SK-N-SH treated with all-trans-retinoic acid at 6 μM for 48 hours (cell line): ENCODE results near the gene TRIM44.

Experiments
- ATAC-seq: fragments of 200-7000 bp; cut with Tn5 transposase; 3 replicates; pipeline ENCODE4 v1.9.1; 2020; ENCODE audit warnings: mild to moderate bottlenecking, moderate library complexity
- ARNTL ChIP-seq: fragments of 450-650 bp; formaldehyde crosslinking; IDR thresholded peaks from 2 replicates; pipeline ENCODE4 v1.5.0; 2020; ENCODE audit warnings: low read depth, mild to moderate bottlenecking, moderate library complexity, borderline replicate concordance
- BACH2 ChIP-seq: fragments of 250-450 bp; sonication (Bioruptor Pico); IDR thresholded peaks from 2 replicates; pipeline ENCODE4 v1.9.0; 2021; ENCODE audit warnings: mild to moderate bottlenecking, borderline replicate concordance
- CREB5 ChIP-seq: fragments of 250-450 bp; sonication (Bioruptor Pico); IDR thresholded peaks from 2 replicates; pipeline ENCODE4 v1.5.1; 2020; ENCODE audit warnings: low read depth, mild to moderate bottlenecking, moderate library complexity
- CSDC2 ChIP-seq: fragments of 250-450 bp; sonication (Bioruptor Pico); IDR thresholded peaks from 2 replicates; pipeline ENCODE4 v1.5.0; 2020; ENCODE audit warnings: mild to moderate bottlenecking, moderate library complexity
- CSRNP3 ChIP-seq: fragments of 250-450 bp; sonication (Bioruptor Pico); IDR thresholded peaks from 2 replicates; pipeline ENCODE4 v1.5.1; 2021; ENCODE audit warnings: mild to moderate bottlenecking, moderate library complexity
- ESRRG ChIP-seq: fragments of 250-450 bp; sonication (Bioruptor Pico); IDR thresholded peaks from 2 replicates; pipeline ENCODE4 v1.6.1; 2021; ENCODE audit warnings: mild to moderate bottlenecking
- GLIS3 ChIP-seq: fragments of 250-450 bp; sonication (Bioruptor Pico); IDR thresholded peaks from 2 replicates; pipeline ENCODE4 v1.5.0; 2020; ENCODE audit warnings: mild to moderate bottlenecking, moderate library complexity
- ISL1 ChIP-seq: fragments of 250-450 bp; sonication (Bioruptor Pico); IDR thresholded peaks from 2 replicates; pipeline ENCODE4 v2.1.2; 2022; ENCODE audit warnings: mild to moderate bottlenecking, moderate library complexity
- OSR1 ChIP-seq: fragments of 250-450 bp; sonication (Bioruptor Pico); IDR thresholded peaks from 2 replicates; pipeline ENCODE4 v1.8.0; 2022; ENCODE audit warnings: moderate library complexity, mild to moderate bottlenecking, inconsistent platforms
- PATZ1 ChIP-seq: fragments of 250-450 bp; sonication (Bioruptor Pico); IDR thresholded peaks from 2 replicates; pipeline ENCODE4 v1.8.0; 2020; ENCODE audit warnings: mild to moderate bottlenecking, moderate library complexity, borderline replicate concordance
- RARB ChIP-seq: fragments of 250-450 bp; sonication (Bioruptor Pico); IDR thresholded peaks from 2 replicates; pipeline ENCODE4 v1.8.0; 2021; ENCODE audit warnings: mild to moderate bottlenecking, moderate library complexity
- TCF4 ChIP-seq: fragments of 250-450 bp; sonication (Bioruptor Pico); IDR thresholded peaks from 2 replicates; pipeline ENCODE4 v1.8.0; 2021; ENCODE audit warnings: mild to moderate bottlenecking, moderate library complexity, borderline replicate concordance
- TOX ChIP-seq: fragments of 250-450 bp; sonication (Bioruptor Pico); IDR thresholded peaks from 2 replicates; pipeline ENCODE4 v1.8.0; 2021; ENCODE audit warnings: mild to moderate bottlenecking, moderate library complexity, borderline replicate concordance
- ZC3H10 ChIP-seq: fragments of 250-450 bp; sonication (Bioruptor Pico); IDR thresholded peaks from 2 replicates; pipeline ENCODE4 v1.5.1; 2021; ENCODE audit warnings: mild to moderate bottlenecking, moderate library complexity
- ZFP3 ChIP-seq: fragments of 250-450 bp; sonication (Bioruptor Pico); IDR thresholded peaks from 2 replicates; pipeline ENCODE4 v1.5.0; 2020; ENCODE audit warnings: mild to moderate bottlenecking, moderate library complexity
- ZFP30 ChIP-seq: fragments of 450-650 bp; formaldehyde crosslinking; IDR thresholded peaks from 2 replicates; pipeline ENCODE4 v1.5.0; 2022; ENCODE audit warnings: mild to moderate bottlenecking, moderate library complexity
- ZNF565 ChIP-seq: fragments of 450-650 bp; formaldehyde crosslinking; conservative IDR thresholded peaks from 2 replicates; pipeline ENCODE4 v1.5.0; 2020; ENCODE audit warnings: low read depth, mild to moderate bottlenecking, moderate library complexity
- ZNF70 ChIP-seq: fragments of 450-650 bp; formaldehyde crosslinking; IDR thresholded peaks from 2 replicates; pipeline ENCODE4 v1.5.0; 2020; ENCODE audit warnings: mild to moderate bottlenecking, moderate library complexity
- ZNF8 ChIP-seq: fragments of 450-650 bp; formaldehyde crosslinking; IDR thresholded peaks from 2 replicates; pipeline ENCODE4 v1.5.0; 2020; ENCODE audit warnings: mild to moderate bottlenecking, moderate library complexity
- TF ChIP-seq, protein P1 (sequence below): fragments of 250-450 bp; sonication (Bioruptor Pico); IDR thresholded peaks from 2 replicates; pipeline ENCODE4 v1.5.0; 2020; ENCODE audit warnings: mild to moderate bottlenecking, moderate library complexity

TRIM44 gene

DNA sequence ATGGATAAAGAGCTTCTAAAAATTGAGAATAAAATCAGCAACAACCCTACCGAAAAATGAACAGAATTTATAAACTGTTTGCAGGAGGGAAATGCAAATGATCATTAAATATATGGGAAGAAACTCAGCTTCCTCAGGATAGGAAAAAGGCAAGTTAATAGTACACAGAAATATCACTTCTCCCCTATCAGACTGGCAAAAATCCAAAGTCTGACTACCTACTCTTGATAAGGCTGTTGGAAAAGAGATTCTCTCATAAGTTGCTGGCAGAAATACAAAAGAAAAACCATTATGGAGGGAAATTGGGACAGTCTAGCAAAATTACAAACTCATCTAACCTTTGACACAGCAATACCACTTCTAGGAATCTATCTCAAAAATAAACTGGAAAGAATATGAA lies 180.4 kb downstream of the TRIM44 start:
- no peak for TF ChIP-seq PATZ1
- TF ChIP-seq, protein P1, sequence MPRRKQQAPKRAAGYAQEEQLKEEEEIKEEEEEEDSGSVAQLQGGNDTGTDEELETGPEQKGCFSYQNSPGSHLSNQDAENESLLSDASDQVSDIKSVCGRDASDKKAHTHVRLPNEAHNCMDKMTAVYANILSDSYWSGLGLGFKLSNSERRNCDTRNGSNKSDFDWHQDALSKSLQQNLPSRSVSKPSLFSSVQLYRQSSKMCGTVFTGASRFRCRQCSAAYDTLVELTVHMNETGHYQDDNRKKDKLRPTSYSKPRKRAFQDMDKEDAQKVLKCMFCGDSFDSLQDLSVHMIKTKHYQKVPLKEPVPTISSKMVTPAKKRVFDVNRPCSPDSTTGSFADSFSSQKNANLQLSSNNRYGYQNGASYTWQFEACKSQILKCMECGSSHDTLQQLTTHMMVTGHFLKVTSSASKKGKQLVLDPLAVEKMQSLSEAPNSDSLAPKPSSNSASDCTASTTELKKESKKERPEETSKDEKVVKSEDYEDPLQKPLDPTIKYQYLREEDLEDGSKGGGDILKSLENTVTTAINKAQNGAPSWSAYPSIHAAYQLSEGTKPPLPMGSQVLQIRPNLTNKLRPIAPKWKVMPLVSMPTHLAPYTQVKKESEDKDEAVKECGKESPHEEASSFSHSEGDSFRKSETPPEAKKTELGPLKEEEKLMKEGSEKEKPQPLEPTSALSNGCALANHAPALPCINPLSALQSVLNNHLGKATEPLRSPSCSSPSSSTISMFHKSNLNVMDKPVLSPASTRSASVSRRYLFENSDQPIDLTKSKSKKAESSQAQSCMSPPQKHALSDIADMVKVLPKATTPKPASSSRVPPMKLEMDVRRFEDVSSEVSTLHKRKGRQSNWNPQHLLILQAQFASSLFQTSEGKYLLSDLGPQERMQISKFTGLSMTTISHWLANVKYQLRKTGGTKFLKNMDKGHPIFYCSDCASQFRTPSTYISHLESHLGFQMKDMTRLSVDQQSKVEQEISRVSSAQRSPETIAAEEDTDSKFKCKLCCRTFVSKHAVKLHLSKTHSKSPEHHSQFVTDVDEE (CRISPR knock-in tag), result no peak
- no peak for TF ChIP-seq CSRNP3 (CRISPR knock-in tag)
- no peak for TF ChIP-seq ARNTL (CRISPR knock-in tag)
- ATAC-seq, result no peak

GRCh38 chr11:35844579-35844978 lies 182.0 kb downstream of the TRIM44 start:
- ATAC-seq, result no peak
- TF ChIP-seq ZNF70, result no peak
- no peak for TF ChIP-seq ESRRG (CRISPR knock-in tag)
- no peak for TF ChIP-seq ZC3H10

- no peak for TF ChIP-seq TCF4 (CRISPR knock-in tag)
- TF ChIP-seq CREB5 (CRISPR knock-in tag), result no peak
- TF ChIP-seq ARNTL (CRISPR knock-in tag), result no peak
- TF ChIP-seq ISL1 (CRISPR knock-in tag), result no peak
- no peak for TF ChIP-seq BACH2 (CRISPR knock-in tag)
- TF ChIP-seq OSR1, result no peak
- TF ChIP-seq ZNF8, result no peak
- TF ChIP-seq ZFP3 (CRISPR knock-in tag), result no peak
- no peak for TF ChIP-seq CSRNP3 (CRISPR knock-in tag)
- no peak for TF ChIP-seq ESRRG (CRISPR knock-in tag)
- TF ChIP-seq ZC3H10, result no peak
- no peak for TF ChIP-seq ZNF70
- TF ChIP-seq CSDC2 (CRISPR knock-in tag), result no peak
- ATAC-seq, result no peak
Measured at GRCh38 chr11:35845860-35846259, 183.3 kb downstream of the TRIM44 start.

GRCh38 chr11:35846874-35847273 lies 184.3 kb downstream of the TRIM44 start:
- no peak for ATAC-seq
- no peak for TF ChIP-seq CSRNP3 (CRISPR knock-in tag)
- no peak for TF ChIP-seq PATZ1
- no peak for TF ChIP-seq ZNF70
- no peak for TF ChIP-seq ZNF8
- no peak for TF ChIP-seq ZC3H10
- no peak for TF ChIP-seq ARNTL (CRISPR knock-in tag)
- TF ChIP-seq, protein P1 (CRISPR knock-in tag), result no peak
- TF ChIP-seq RARB (CRISPR knock-in tag), result no peak
- no peak for TF ChIP-seq ZNF565
- no peak for TF ChIP-seq ESRRG (CRISPR knock-in tag)
- no peak for TF ChIP-seq TCF4 (CRISPR knock-in tag)
- TF ChIP-seq ISL1 (CRISPR knock-in tag), result no peak
- no peak for TF ChIP-seq TOX (CRISPR knock-in tag)
- no peak for TF ChIP-seq BACH2 (CRISPR knock-in tag)
- no peak for TF ChIP-seq GLIS3 (CRISPR knock-in tag)
- no peak for TF ChIP-seq ZFP3 (CRISPR knock-in tag)
- TF ChIP-seq ZFP30 (CRISPR knock-in tag), result no peak
